ENCODE measurements around the gene PRKAR2B. TPM values are rescaled to one million over a fixed set of nuclear protein-coding genes. Genes with fewer than 3 reads are reported as not detected.
"Not testable (repeated sequence)": the region's sequence is repeated elsewhere in the genome, so short reads cannot be mapped to it uniquely, and the experiment has no call there.

Gene PRKAR2B
- total RNA-seq, 1 donor from 2014 or later: 0.14 TPM

GRCh38 chr7:107032720-107033438 lies 11.6 kb upstream of the PRKAR2B start:
- no peak overlapping the region for H3K27ac Mint-ChIP-seq
- DNase-seq (ENCODE audit: low spot score): no peak
- no peaks in the 10 kb centered on the region for H3K36me3 Mint-ChIP-seq (ENCODE audit: low read depth)
- H3K9me3 Mint-ChIP-seq: no peaks in the 10 kb centered on the region
- H3K4me3 Mint-ChIP-seq (ENCODE audit: low read depth): no peak overlapping the region
- H3K4me1 Mint-ChIP-seq (ENCODE audit: low read depth): peaks cover 4% of the 10 kb centered on the region
- intact Hi-C loops (cut with micrococcal nuclease): no loop called here
- H3K27me3 Mint-ChIP-seq (ENCODE audit: low read depth): peaks cover 26% of the 10 kb centered on the region

- Mint-ChIP-seq H3K9me3 (no peaks in the 10 kb centered on the region), H3K27me3 (ENCODE audit: low read depth) (peaks cover 24% of the 10 kb centered on the region)
- no peak for DNase-seq (ENCODE audit: low spot score)
Measured at GRCh38 chr7:107034553-107034952, 10.0 kb upstream of the PRKAR2B start.

DNA sequence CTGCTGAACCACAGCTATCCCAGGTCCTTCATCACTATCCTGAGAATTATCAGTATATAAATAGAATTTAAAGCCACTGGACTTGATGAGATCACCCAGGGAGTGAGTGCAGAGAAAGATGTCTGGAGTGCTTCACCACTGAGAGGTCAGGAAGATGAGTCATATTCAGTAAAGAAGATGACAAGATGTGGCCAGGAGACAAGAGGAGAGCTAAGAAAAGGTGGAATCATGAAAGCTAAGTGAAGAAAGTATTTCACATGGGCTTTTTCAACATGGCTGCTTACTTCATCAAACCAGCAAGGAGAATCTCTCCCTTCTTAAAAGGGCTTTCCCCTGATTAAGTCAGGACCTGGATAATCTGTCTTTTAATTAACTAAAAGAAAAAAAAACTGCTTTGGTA lies 9.1 kb upstream of the PRKAR2B start:
- no peak overlapping the region for H3K4me3 Mint-ChIP-seq (ENCODE audit: low read depth)
- H3K9me3 Mint-ChIP-seq: no peaks in the 10 kb centered on the region
- no peaks in the 10 kb centered on the region for H3K36me3 Mint-ChIP-seq (ENCODE audit: low read depth)
- intact Hi-C loops (cut with micrococcal nuclease): no loop called here
- H3K27me3 Mint-ChIP-seq (ENCODE audit: low read depth): peaks cover 29% of the 10 kb centered on the region
- no peak overlapping the region for H3K27ac Mint-ChIP-seq
- DNase-seq (ENCODE audit: low spot score): no peak
- peaks cover 4% of the 10 kb centered on the region for H3K4me1 Mint-ChIP-seq (ENCODE audit: low read depth)

More at GRCh38 chr7:107034553-107034952, 10.0 kb upstream of the PRKAR2B start:
- H3K4me1 Mint-ChIP-seq (ENCODE audit: low read depth): peaks cover 4% of the 10 kb centered on the region
- intact Hi-C loops (cut with micrococcal nuclease): no loop called here
- no peak overlapping the region for H3K4me3 Mint-ChIP-seq (ENCODE audit: low read depth)
- H3K27ac Mint-ChIP-seq: no peak overlapping the region
- H3K36me3 Mint-ChIP-seq (ENCODE audit: low read depth): no peaks in the 10 kb centered on the region

GRCh38 chr7:107036535-107036934 lies 8.0 kb upstream of the PRKAR2B start:
- Mint-ChIP-seq H3K4me1 (ENCODE audit: low read depth) (peaks cover 4% of the 10 kb centered on the region), H3K27me3 (ENCODE audit: low read depth) (peaks cover 29% of the 10 kb centered on the region), H3K9me3 (no peaks in the 10 kb centered on the region), H3K4me3 (ENCODE audit: low read depth) (no peak overlapping the region), H3K27ac (no peak overlapping the region), H3K36me3 (ENCODE audit: low read depth) (no peaks in the 10 kb centered on the region)
- DNase-seq (ENCODE audit: low spot score): no peak
- intact Hi-C loops (cut with micrococcal nuclease): no loop called here

- H3K4me3 Mint-ChIP-seq (ENCODE audit: low read depth): no peak overlapping the region
- peaks cover 29% of the 10 kb centered on the region for H3K27me3 Mint-ChIP-seq (ENCODE audit: low read depth)
- peaks cover 4% of the 10 kb centered on the region for H3K4me1 Mint-ChIP-seq (ENCODE audit: low read depth)
- DNase-seq (ENCODE audit: low spot score): no peak
- H3K9me3 Mint-ChIP-seq: no peaks in the 10 kb centered on the region
- intact Hi-C loops (cut with micrococcal nuclease): no loop called here
- no peaks in the 10 kb centered on the region for H3K36me3 Mint-ChIP-seq (ENCODE audit: low read depth)
- H3K27ac Mint-ChIP-seq: no peak overlapping the region
Measured at GRCh38 chr7:107037717-107038603, 6.5 kb upstream of the PRKAR2B start.

DNA sequence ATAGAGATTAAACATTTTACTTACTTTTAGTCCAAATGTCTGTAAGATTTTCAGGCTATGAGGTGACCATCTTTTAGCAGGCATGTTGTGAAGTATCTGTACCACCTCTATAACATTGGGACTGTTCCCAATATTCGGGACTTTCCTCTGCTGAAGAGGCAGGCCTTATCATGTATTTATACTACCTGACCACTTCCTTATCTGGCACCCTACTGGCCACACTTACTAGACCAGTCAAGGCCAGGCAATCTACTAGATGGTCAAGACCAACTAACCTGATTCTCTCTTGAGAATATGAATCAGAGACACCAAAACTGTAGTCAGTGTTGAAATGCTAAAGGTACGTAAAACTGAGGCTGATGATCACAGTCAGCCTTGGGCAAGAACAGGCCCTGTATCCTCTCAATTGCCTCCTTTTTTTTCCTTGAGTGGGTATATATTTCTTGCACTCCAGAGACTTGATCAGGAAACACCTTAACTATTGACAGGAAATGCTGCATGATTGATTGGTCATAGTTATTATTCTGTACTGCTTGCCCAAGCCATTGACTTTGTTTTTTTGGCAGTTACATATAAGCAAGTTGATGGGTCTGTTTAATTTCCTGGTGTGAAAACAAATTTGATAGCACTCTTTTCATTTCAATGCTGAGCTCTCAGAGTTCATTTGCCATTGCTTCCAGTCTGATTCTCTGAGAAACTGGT lies 5.2 kb upstream of the PRKAR2B start:
- DNase-seq (ENCODE audit: low spot score): no peak
- no peak overlapping the region for H3K27ac Mint-ChIP-seq
- no peaks in the 10 kb centered on the region for H3K36me3 Mint-ChIP-seq (ENCODE audit: low read depth)
- H3K4me1 Mint-ChIP-seq (ENCODE audit: low read depth): peaks cover 5% of the 10 kb centered on the region
- no peak overlapping the region for H3K4me3 Mint-ChIP-seq (ENCODE audit: low read depth)
- no peaks in the 10 kb centered on the region for H3K9me3 Mint-ChIP-seq
- intact Hi-C loops (cut with micrococcal nuclease): no loop called here
- H3K27me3 Mint-ChIP-seq (ENCODE audit: low read depth): peaks cover 26% of the 10 kb centered on the region

DNA sequence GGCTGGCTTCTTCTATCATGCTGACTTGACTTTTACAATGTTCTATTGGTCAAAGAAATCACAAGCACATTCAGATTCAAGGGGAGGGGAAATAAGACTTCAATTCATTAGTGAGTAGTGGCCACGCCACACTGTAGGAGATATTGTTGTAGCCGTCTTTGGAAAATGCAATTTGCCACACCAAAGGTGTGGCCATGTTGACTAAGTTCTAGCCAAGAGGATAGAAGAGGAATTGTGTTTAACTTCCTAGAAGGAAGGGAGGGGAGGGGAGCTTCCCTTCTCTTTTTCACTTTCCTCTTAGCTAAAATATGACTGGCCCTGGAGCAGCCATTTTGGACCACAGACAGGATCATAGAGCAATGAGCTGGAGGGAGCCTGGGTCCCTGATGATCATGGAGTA lies 3.4 kb upstream of the PRKAR2B start:
- intact Hi-C loops (cut with micrococcal nuclease): loop anchor here (10.0 kb wide), 1 partner anchor 246 kb away; no protein-coding TSS in a partner anchor
- no peak overlapping the region for H3K27ac Mint-ChIP-seq
- H3K27me3 Mint-ChIP-seq (ENCODE audit: low read depth): peaks cover 33% of the 10 kb centered on the region

GRCh38 chr7:107041764-107042163 lies 2.7 kb upstream of the PRKAR2B start:
- DNase-seq (ENCODE audit: low spot score); H3K4me3 Mint-ChIP-seq (ENCODE audit: low read depth); H3K36me3 Mint-ChIP-seq (ENCODE audit: low read depth); H3K9me3 Mint-ChIP-seq; H3K4me1 Mint-ChIP-seq (ENCODE audit: low read depth); H3K27ac Mint-ChIP-seq: not testable (repeated sequence)
- H3K27me3 Mint-ChIP-seq (ENCODE audit: low read depth): peaks cover 35% of the 10 kb centered on the region
- intact Hi-C loops (cut with micrococcal nuclease): loop anchor here (10.0 kb wide), 1 partner anchor 247 kb away; no protein-coding TSS in a partner anchor

More for the DNA sequence above, 3.4 kb upstream of the PRKAR2B start:
- no peak overlapping the region for H3K4me3 Mint-ChIP-seq (ENCODE audit: low read depth)
- DNase-seq (ENCODE audit: low spot score): no peak
- no peaks in the 10 kb centered on the region for H3K36me3 Mint-ChIP-seq (ENCODE audit: low read depth)
- no peaks in the 10 kb centered on the region for H3K9me3 Mint-ChIP-seq
- H3K4me1 Mint-ChIP-seq (ENCODE audit: low read depth): peaks cover 10% of the 10 kb centered on the region

GRCh38 chr7:107042326-107042910 lies 2.1 kb upstream of the PRKAR2B start:
- DNase-seq (ENCODE audit: low spot score); H3K27ac Mint-ChIP-seq; H3K4me3 Mint-ChIP-seq (ENCODE audit: low read depth); H3K36me3 Mint-ChIP-seq (ENCODE audit: low read depth); H3K9me3 Mint-ChIP-seq; H3K4me1 Mint-ChIP-seq (ENCODE audit: low read depth): not testable (repeated sequence)
- peaks cover 42% of the 10 kb centered on the region for H3K27me3 Mint-ChIP-seq (ENCODE audit: low read depth)
- intact Hi-C loops (cut with micrococcal nuclease): loop anchor here (10.0 kb wide), 1 partner anchor 248 kb away; no protein-coding TSS in a partner anchor

- no peaks in the 10 kb centered on the region for H3K9me3 Mint-ChIP-seq
Measured at GRCh38 chr7:107043491-107043890, 1.0 kb upstream of the PRKAR2B start.

GRCh38 chr7:107043921-107044346 lies 571 bp upstream of the PRKAR2B start:
- H3K9me3 Mint-ChIP-seq: no peaks in the 10 kb centered on the region

More at GRCh38 chr7:107043491-107043890, 1.0 kb upstream of the PRKAR2B start:
- peaks cover 52% of the 10 kb centered on the region for H3K27me3 Mint-ChIP-seq (ENCODE audit: low read depth)
- DNase-seq (ENCODE audit: low spot score): no peak
- peak overlapping the region; percentile 67 for H3K4me3 Mint-ChIP-seq (ENCODE audit: low read depth)
- H3K36me3 Mint-ChIP-seq (ENCODE audit: low read depth): no peaks in the 10 kb centered on the region
- peaks cover 10% of the 10 kb centered on the region for H3K4me1 Mint-ChIP-seq (ENCODE audit: low read depth)
- intact Hi-C loops (cut with micrococcal nuclease): loop anchor here (10.0 kb wide), 1 partner anchor 249 kb away; no protein-coding TSS in a partner anchor
- H3K27ac Mint-ChIP-seq: no peak overlapping the region

More at GRCh38 chr7:107043921-107044346, 571 bp upstream of the PRKAR2B start:
- Mint-ChIP-seq H3K27me3 (ENCODE audit: low read depth) (peaks cover 57% of the 10 kb centered on the region), H3K27ac (no peak overlapping the region), H3K4me1 (ENCODE audit: low read depth) (peaks cover 10% of the 10 kb centered on the region), H3K36me3 (ENCODE audit: low read depth) (no peaks in the 10 kb centered on the region), H3K4me3 (ENCODE audit: low read depth) (peak overlapping the region; percentile 67)
- intact Hi-C loops (cut with micrococcal nuclease): loop anchor here (10.0 kb wide), 1 partner anchor 249 kb away; no protein-coding TSS in a partner anchor
- DNase-seq (ENCODE audit: low spot score): no peak

All from activated T-helper 2 cell treated with anti-CD3 and anti-CD28 coated beads, Interferon-gamma antibody, Interleukin-2, Interleukin-4, amounts not matched to agents 10 μg/mL and 5 μg/mL and 100 μg/mL, durations not matched to agents 14 hours and 24 hours and 36 hours (primary cell).